NOMO-1 treated with dmso at 0.1 percent for 144 hours (cell line): ENCODE results near the gene USP47.

Source experiments
- DNase-seq: peaks from one replicate; lab custom pipeline; 2025; ENCODE audit not compliant: unreplicated experiment; lab: John Stamatoyannopoulos, UW

The USP47 gene

GRCh38 chr11:11841723-11842420 is at the start of gene USP47:
Gene USP47 (plus strand): TSS chr11:11841972. CDS start chr11:11842186, 214 bp downstream.
- peak; percentile 73 for DNase-seq

- no peak for DNase-seq
Observed at GRCh38 chr11:11793073-11793472, 48.7 kb upstream of the USP47 start.

- no peak for DNase-seq
Observed at GRCh38 chr11:11798586-11799438, 43.0 kb upstream of the USP47 start.

- DNase-seq: no peak
Observed at GRCh38 chr11:11805228-11805627, 36.5 kb upstream of the USP47 start.

GRCh38 chr11:11806074-11806473 is 35.7 kb upstream of the USP47 start:
- no peak for DNase-seq

GRCh38 chr11:11806586-11806985 is 35.2 kb upstream of the USP47 start:
- DNase-seq: no peak

- no peak for DNase-seq
Observed at GRCh38 chr11:11807811-11808782, 33.7 kb upstream of the USP47 start.

- no peak for DNase-seq
Observed at GRCh38 chr11:11808992-11809615, 32.7 kb upstream of the USP47 start.

GRCh38 chr11:11810764-11811726 is 30.7 kb upstream of the USP47 start:
- DNase-seq: no peak

GRCh38 chr11:11813288-11813962 is 28.3 kb upstream of the USP47 start:
- no peak for DNase-seq

- DNase-seq: no peak
Observed at GRCh38 chr11:11814614-11815452, 26.9 kb upstream of the USP47 start.

- no peak for DNase-seq
Observed at GRCh38 chr11:11816511-11817314, 25.1 kb upstream of the USP47 start.

GRCh38 chr11:11817957-11818356 is 23.8 kb upstream of the USP47 start:
- DNase-seq: no peak

GRCh38 chr11:11818529-11819121 is 23.1 kb upstream of the USP47 start:
- no peak for DNase-seq

GRCh38 chr11:11821899-11822298 is 19.9 kb upstream of the USP47 start:
- DNase-seq: no peak

GRCh38 chr11:11822946-11823345 is 18.8 kb upstream of the USP47 start:
- no peak for DNase-seq

GRCh38 chr11:11826260-11826659 is 15.5 kb upstream of the USP47 start:
- DNase-seq: no peak
